HG02943 (cell line): ENCODE results near the gene RSPH1.

ENCODE experiments used
- ATAC-seq: cut with Tn5 transposase; IDR thresholded peaks from one replicate; pipeline ENCODE4 v1.9.1; 2021; ENCODE audit warnings: mild to moderate bottlenecking, low read depth, moderate library complexity; ENCODE audit not compliant: unreplicated experiment

RSPH1 gene

DNA sequence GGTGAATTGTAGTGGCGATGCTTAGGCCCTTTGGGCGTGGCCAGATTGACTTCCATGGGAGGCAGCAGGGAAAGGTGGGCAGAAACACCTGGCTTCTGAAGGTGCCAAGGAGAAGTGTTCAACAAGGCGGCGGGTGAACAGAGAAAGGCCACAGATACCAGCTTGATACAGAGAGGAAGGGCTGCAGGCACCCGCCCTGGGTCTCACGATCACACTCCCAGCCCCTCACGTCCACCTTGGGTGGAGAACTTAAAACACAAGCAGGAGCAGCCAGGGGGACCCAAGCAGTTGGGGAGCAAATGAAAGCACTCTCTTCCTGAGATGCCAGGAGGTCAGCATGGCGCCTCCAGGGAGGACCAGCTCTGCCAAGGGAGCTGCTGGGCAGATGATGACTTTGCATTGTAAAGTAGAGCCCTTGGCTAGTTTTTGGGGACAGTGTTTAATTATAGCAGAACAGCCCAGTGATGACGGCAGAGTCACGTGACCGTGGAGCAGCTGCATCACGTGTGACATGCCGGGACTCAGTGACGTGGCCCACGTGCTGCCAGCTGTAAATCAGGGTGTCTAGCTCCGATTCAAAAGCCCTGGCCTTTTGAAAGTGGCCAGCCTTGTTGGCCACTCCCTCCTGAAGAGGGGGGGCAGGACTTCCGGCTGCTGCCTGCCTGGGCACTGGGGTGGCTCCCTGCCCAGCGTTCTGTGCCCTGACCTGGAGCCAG lies 36.6 kb upstream of the RSPH1 start:
- no peak for ATAC-seq

GRCh38 chr21:42531771-42532170 lies 35.7 kb upstream of the RSPH1 start:
- no peak for ATAC-seq

DNA sequence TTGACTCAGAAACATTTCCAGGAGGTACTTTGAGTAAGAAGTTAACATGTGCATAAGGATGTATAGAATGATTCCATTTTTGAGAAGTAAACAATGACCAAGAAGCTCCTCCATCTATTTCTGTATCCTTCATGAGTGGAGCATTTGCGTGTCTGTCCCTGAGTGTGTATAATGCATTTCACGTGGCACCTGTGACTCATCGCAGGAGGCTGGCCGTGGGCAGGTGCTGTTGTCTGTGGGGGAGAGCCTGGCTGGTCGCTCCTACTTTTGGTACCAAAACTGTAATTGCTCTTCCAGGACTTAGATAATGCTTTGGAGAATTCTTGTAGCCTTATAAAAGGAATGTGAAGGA lies 34.1 kb upstream of the RSPH1 start:
- ATAC-seq, result no peak

GRCh38 chr21:42527489-42528158 lies 31.6 kb upstream of the RSPH1 start:
- ATAC-seq, result no peak

GRCh38 chr21:42527127-42527488 lies 31.1 kb upstream of the RSPH1 start:
- no peak for ATAC-seq

DNA sequence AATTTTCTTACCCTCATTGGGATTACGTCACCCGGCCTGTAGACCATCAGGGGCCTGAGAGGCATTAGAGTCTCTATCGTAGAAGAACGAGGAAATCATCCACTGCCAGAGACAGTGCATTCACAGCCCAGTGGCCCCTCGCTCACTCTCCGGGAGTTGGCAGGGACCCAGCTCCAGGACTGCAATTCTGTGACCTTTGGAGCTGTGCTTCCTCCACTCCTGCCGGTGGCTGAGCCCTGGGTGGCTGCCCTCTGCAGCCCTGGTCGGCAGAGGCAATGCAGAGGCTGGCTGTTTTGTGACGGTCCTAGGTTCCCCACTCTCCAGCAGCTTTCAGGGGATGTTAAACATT lies 30.3 kb upstream of the RSPH1 start:
- no peak for ATAC-seq

DNA sequence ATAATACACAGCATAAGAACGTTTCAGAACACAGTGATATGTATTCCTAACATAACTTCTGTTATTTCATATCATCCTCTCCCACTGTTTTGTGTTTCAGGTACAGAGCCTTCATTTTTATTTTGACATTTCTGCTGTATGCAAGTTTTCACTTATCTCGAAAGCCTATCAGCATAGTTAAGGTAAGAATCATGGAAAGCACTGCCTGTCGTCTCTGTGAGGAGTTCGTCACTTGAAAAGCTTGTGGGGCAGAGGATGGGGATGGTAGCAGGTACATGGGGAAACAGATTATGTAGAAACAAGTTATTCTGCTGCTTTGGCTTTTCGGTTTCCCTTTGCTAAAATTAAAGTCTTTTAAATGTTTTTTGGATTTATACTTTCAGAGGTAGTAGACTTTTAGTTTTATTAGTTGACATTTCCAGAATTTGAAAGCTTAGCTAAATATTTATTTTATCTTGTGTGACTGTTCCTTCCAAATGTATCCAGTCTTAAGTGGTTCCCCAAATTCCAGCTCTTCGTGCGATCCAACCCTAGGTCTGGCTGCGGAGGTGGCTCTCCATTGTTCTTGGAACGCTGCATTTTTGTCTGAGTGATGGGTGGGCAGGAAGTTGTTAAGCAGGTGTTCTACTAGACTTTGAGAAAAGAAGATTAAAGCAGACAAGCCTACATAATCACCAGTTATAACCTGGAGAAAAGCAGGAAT lies 29.8 kb upstream of the RSPH1 start:
- ATAC-seq, result no peak

GRCh38 chr21:42525029-42525581 lies 29.1 kb upstream of the RSPH1 start:
- ATAC-seq, result no peak

GRCh38 chr21:42524341-42525028 lies 28.5 kb upstream of the RSPH1 start:
- peak; percentile 61 for ATAC-seq

GRCh38 chr21:42523941-42524340 lies 27.9 kb upstream of the RSPH1 start:
- no peak for ATAC-seq

DNA sequence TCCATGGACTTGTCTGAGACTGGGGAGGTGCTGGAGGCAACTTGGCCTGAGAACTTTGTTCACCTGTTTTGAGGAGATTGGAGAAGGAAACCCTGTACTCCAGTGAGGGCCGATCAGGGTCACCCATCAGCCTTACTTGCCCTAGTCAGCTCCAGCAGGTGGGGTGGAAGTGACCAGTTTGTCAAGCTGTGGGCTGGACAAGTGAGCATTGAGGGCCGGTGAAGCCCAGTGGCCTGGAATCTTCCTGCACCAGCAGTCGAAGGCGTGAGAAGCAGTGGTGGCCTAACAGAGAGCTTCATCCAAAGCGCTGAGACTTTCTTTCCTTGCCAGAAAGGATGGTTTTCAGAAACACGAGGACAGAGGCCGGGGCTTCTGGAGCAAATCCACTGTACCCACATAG lies 27.2 kb upstream of the RSPH1 start:
- no peak for ATAC-seq

GRCh38 chr21:42522771-42523170 lies 26.7 kb upstream of the RSPH1 start:
- no peak for ATAC-seq

- ATAC-seq, result no peak
These were observed 26.2 kb upstream of the RSPH1 start for GRCh38 chr21:42522271-42522670.

- no peak for ATAC-seq
These were observed 25.8 kb upstream of the RSPH1 start for GRCh38 chr21:42521805-42522204.

- ATAC-seq, result no peak
These were observed 25.4 kb upstream of the RSPH1 start for GRCh38 chr21:42521384-42521783.

- ATAC-seq, result no peak
These were observed 24.7 kb upstream of the RSPH1 start for GRCh38 chr21:42520628-42521253.

DNA sequence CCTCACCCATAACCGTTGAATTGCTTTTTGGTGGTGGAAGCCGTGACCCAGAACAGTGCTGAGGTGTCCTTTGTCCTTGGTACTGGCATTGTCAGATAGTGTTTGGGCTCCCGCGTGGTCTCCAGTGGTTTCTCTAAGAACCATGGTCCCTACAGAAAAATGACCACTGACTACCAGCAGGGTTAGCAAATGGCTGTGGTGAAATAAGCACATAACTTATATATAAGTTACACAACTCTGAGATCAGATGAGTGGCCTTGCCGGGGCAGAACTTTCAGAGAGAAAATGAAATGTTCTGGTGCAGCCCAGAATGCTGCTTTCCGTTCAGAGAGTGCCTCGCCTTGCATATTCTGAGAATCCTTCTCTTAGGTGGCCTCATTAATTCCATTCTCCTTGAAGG lies 22.6 kb upstream of the RSPH1 start:
- ATAC-seq, result no peak

- ATAC-seq, result no peak
These were observed 22.2 kb upstream of the RSPH1 start for GRCh38 chr21:42518215-42518614.

GRCh38 chr21:42515708-42516502 lies 19.9 kb upstream of the RSPH1 start:
- ATAC-seq, result no peak

GRCh38 chr21:42514883-42515228 lies 18.8 kb upstream of the RSPH1 start:
- no peak for ATAC-seq
